GM23338 (cell line): ENCODE results near the gene GUCA2B.

ENCODE experiments used
- CREB1 ChIP-seq: fragments of 250-450 bp; sonication (Bioruptor Pico); IDR thresholded peaks from 2 replicates; pipeline ENCODE4 v1.5.0; 2020; ENCODE audit warnings: low read depth, mild to moderate bottlenecking, moderate library complexity
- EZH2 ChIP-seq: fragments of 200-600 bp; sonication (generic); IDR thresholded peaks from one replicate; pipeline ENCODE4 v1.8.0; 2017; ENCODE audit warnings: antibody characterized with exemption, mild to moderate bottlenecking, low read depth; ENCODE audit not compliant: unreplicated experiment
- EZH2phosphoT487 ChIP-seq: fragments of 200-600 bp; sonication (generic); IDR thresholded peaks from one replicate; pipeline ENCODE4 v1.8.1; 2018; ENCODE audit warnings: antibody characterized with exemption; ENCODE audit not compliant: unreplicated experiment
- JUNB ChIP-seq: IDR thresholded peaks from one replicate; pipeline ENCODE4 v1.6.1; 2016; ENCODE audit warnings: antibody characterized with exemption; ENCODE audit not compliant: unreplicated experiment
- NANOG ChIP-seq: IDR thresholded peaks from 2 replicates; pipeline ENCODE4 v1.6.1; 2016; ENCODE audit warnings: antibody characterized with exemption, borderline replicate concordance
- POLR2AphosphoS5 ChIP-seq: IDR thresholded peaks from 2 replicates; pipeline ENCODE4 v1.6.1; 2016; ENCODE audit warnings: antibody characterized with exemption, low read depth
- STAT1 ChIP-seq: IDR thresholded peaks from one replicate; pipeline ENCODE4 v1.6.1; 2016; ENCODE audit warnings: antibody characterized with exemption; ENCODE audit not compliant: unreplicated experiment
- ZNF114 ChIP-seq: fragments of 250-450 bp; sonication (Bioruptor Pico); IDR thresholded peaks from 2 replicates; pipeline ENCODE4 v1.5.0; 2020; ENCODE audit warnings: mild to moderate bottlenecking, moderate library complexity
- ZNF331 ChIP-seq: fragments of 250-450 bp; sonication (Bioruptor Pico); IDR thresholded peaks from 2 replicates; pipeline ENCODE4 v1.5.0; 2020; ENCODE audit warnings: low read depth, mild to moderate bottlenecking, moderate library complexity
- TF ChIP-seq, protein P1 (sequence below), 2 experiments: fragments of 200-600 bp in 1 of 2; sonication (generic) in 1 of 2; conservative IDR thresholded peaks; 2 replicates each; pipeline versions ENCODE4 v1.5.1 to v1.6.1; 2016 to 2017; ENCODE audit warnings: antibody characterized with exemption in 2 of 2, low read depth in 2 of 2, mild to moderate bottlenecking in 2 of 2, moderate library complexity in 1 of 2
- TF ChIP-seq, protein P2 (sequence below): IDR thresholded peaks from one replicate; pipeline ENCODE4 v1.6.1; 2018; ENCODE audit warnings: antibody characterized with exemption; ENCODE audit not compliant: unreplicated experiment
- TF ChIP-seq, protein P3 (sequence below): IDR thresholded peaks from 2 replicates; pipeline ENCODE4 v1.6.1; 2016; ENCODE audit warnings: antibody characterized with exemption
- TF ChIP-seq, protein P4 (sequence below): fragments of 250-450 bp; sonication (Bioruptor Pico); IDR thresholded peaks from 2 replicates; pipeline ENCODE4 v1.5.0; 2020; ENCODE audit warnings: mild to moderate bottlenecking, moderate library complexity

DNA sequence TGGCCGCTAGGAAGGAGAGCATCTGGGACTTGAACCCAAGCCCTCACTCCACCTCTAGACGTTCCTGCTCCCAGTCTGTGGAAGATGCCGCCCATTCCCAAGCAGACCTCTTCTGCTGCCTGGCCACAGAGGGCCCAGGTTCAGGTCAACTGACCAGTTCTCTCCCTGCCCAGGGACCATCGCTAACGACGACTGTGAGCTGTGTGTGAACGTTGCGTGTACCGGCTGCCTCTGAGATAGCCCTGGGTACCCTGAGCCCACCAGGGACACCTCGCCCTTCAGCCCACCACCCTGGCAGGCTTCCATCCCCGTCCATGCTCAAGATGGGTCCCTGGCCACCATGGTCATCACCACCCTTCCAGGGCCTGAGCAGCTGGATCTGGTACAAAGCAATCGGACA lies 2.2 kb downstream of the GUCA2B start:
- TF ChIP-seq EZH2 (no peak), EZH2phosphoT487 (no peak), POLR2AphosphoS5 (no peak), ZNF114 (CRISPR knock-in tag) (no peak), ZNF331 (CRISPR knock-in tag) (no peak), CREB1 (no peak), JUNB (no peak), STAT1 (no peak), NANOG (no peak)
- TF ChIP-seq, protein P1, sequence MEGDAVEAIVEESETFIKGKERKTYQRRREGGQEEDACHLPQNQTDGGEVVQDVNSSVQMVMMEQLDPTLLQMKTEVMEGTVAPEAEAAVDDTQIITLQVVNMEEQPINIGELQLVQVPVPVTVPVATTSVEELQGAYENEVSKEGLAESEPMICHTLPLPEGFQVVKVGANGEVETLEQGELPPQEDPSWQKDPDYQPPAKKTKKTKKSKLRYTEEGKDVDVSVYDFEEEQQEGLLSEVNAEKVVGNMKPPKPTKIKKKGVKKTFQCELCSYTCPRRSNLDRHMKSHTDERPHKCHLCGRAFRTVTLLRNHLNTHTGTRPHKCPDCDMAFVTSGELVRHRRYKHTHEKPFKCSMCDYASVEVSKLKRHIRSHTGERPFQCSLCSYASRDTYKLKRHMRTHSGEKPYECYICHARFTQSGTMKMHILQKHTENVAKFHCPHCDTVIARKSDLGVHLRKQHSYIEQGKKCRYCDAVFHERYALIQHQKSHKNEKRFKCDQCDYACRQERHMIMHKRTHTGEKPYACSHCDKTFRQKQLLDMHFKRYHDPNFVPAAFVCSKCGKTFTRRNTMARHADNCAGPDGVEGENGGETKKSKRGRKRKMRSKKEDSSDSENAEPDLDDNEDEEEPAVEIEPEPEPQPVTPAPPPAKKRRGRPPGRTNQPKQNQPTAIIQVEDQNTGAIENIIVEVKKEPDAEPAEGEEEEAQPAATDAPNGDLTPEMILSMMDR (conservative IDR thresholded peaks at IDR 0.05; ENCODE audit: low read depth in 2 of 2): no peak
- TF ChIP-seq, protein P2, sequence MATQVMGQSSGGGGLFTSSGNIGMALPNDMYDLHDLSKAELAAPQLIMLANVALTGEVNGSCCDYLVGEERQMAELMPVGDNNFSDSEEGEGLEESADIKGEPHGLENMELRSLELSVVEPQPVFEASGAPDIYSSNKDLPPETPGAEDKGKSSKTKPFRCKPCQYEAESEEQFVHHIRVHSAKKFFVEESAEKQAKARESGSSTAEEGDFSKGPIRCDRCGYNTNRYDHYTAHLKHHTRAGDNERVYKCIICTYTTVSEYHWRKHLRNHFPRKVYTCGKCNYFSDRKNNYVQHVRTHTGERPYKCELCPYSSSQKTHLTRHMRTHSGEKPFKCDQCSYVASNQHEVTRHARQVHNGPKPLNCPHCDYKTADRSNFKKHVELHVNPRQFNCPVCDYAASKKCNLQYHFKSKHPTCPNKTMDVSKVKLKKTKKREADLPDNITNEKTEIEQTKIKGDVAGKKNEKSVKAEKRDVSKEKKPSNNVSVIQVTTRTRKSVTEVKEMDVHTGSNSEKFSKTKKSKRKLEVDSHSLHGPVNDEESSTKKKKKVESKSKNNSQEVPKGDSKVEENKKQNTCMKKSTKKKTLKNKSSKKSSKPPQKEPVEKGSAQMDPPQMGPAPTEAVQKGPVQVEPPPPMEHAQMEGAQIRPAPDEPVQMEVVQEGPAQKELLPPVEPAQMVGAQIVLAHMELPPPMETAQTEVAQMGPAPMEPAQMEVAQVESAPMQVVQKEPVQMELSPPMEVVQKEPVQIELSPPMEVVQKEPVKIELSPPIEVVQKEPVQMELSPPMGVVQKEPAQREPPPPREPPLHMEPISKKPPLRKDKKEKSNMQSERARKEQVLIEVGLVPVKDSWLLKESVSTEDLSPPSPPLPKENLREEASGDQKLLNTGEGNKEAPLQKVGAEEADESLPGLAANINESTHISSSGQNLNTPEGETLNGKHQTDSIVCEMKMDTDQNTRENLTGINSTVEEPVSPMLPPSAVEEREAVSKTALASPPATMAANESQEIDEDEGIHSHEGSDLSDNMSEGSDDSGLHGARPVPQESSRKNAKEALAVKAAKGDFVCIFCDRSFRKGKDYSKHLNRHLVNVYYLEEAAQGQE: no peak
- TF ChIP-seq, protein P3, sequence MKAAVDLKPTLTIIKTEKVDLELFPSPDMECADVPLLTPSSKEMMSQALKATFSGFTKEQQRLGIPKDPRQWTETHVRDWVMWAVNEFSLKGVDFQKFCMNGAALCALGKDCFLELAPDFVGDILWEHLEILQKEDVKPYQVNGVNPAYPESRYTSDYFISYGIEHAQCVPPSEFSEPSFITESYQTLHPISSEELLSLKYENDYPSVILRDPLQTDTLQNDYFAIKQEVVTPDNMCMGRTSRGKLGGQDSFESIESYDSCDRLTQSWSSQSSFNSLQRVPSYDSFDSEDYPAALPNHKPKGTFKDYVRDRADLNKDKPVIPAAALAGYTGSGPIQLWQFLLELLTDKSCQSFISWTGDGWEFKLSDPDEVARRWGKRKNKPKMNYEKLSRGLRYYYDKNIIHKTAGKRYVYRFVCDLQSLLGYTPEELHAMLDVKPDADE: no peak
- TF ChIP-seq, protein P4, sequence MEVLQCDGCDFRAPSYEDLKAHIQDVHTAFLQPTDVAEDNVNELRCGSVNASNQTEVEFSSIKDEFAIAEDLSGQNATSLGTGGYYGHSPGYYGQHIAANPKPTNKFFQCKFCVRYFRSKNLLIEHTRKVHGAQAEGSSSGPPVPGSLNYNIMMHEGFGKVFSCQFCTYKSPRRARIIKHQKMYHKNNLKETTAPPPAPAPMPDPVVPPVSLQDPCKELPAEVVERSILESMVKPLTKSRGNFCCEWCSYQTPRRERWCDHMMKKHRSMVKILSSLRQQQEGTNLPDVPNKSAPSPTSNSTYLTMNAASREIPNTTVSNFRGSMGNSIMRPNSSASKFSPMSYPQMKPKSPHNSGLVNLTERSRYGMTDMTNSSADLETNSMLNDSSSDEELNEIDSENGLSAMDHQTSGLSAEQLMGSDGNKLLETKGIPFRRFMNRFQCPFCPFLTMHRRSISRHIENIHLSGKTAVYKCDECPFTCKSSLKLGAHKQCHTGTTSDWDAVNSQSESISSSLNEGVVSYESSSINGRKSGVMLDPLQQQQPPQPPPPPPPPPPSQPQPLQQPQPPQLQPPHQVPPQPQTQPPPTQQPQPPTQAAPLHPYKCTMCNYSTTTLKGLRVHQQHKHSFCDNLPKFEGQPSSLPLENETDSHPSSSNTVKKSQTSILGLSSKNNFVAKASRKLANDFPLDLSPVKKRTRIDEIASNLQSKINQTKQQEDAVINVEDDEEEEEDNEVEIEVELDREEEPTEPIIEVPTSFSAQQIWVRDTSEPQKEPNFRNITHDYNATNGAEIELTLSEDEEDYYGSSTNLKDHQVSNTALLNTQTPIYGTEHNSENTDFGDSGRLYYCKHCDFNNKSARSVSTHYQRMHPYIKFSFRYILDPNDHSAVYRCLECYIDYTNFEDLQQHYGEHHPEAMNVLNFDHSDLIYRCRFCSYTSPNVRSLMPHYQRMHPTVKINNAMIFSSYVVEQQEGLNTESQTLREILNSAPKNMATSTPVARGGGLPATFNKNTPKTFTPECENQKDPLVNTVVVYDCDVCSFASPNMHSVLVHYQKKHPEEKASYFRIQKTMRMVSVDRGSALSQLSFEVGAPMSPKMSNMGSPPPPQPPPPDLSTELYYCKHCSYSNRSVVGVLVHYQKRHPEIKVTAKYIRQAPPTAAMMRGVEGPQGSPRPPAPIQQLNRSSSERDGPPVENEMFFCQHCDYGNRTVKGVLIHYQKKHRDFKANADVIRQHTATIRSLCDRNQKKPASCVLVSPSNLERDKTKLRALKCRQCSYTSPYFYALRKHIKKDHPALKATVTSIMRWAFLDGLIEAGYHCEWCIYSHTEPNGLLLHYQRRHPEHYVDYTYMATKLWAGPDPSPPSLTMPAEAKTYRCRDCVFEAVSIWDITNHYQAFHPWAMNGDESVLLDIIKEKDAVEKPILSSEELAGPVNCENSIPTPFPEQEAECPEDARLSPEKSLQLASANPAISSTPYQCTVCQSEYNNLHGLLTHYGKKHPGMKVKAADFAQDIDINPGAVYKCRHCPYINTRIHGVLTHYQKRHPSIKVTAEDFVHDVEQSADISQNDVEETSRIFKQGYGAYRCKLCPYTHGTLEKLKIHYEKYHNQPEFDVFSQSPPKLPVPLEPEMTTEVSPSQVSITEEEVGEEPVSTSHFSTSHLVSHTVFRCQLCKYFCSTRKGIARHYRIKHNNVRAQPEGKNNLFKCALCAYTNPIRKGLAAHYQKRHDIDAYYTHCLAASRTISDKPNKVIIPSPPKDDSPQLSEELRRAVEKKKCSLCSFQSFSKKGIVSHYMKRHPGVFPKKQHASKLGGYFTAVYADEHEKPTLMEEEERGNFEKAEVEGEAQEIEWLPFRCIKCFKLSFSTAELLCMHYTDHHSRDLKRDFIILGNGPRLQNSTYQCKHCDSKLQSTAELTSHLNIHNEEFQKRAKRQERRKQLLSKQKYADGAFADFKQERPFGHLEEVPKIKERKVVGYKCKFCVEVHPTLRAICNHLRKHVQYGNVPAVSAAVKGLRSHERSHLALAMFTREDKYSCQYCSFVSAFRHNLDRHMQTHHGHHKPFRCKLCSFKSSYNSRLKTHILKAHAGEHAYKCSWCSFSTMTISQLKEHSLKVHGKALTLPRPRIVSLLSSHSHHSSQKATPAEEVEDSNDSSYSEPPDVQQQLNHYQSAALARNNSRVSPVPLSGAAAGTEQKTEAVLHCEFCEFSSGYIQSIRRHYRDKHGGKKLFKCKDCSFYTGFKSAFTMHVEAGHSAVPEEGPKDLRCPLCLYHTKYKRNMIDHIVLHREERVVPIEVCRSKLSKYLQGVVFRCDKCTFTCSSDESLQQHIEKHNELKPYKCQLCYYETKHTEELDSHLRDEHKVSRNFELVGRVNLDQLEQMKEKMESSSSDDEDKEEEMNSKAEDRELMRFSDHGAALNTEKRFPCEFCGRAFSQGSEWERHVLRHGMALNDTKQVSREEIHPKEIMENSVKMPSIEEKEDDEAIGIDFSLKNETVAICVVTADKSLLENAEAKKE (CRISPR knock-in tag): no peak
